ENCODE measurements around the gene NT5C1A. TPM values are rescaled to one million over a fixed set of nuclear protein-coding genes. Genes with fewer than 3 reads are reported as not detected.

NT5C1A gene
- total and polyA plus RNA-seq, 2 experiments from 2014 or later: 0.16 TPM; not detected in 1

GRCh38 chr1:39628807-39629350, 43.0 kb downstream of the NT5C1A start:
- no peaks in the 10 kb centered on the region for H3K36me3 ChIP-seq
- DNase-seq (ENCODE audit: low read depth in 1 of 2, low spot score in 1 of 2): no peak
- no peak overlapping the region for H3K4me3 ChIP-seq
- H3K27me3 ChIP-seq: peaks cover 4% of the 10 kb centered on the region
- H3K4me1 ChIP-seq (ENCODE audit: low read depth): peaks cover 14% of the 10 kb centered on the region
- no peak for TF ChIP-seq CTCF (IDR thresholded peaks at IDR 0.05; ENCODE audit: low read depth, low read length)
- no peaks in the 10 kb centered on the region for H3K9me3 ChIP-seq (ENCODE audit: low read depth)
- no peak overlapping the region for H3K27ac ChIP-seq

- no peak for DNase-seq (ENCODE audit: low read depth in 1 of 2, low spot score in 1 of 2)
- H3K27me3 ChIP-seq: no peaks in the 10 kb centered on the region
- H3K4me1 ChIP-seq (ENCODE audit: low read depth): peaks cover 14% of the 10 kb centered on the region
- TF ChIP-seq CTCF (IDR thresholded peaks at IDR 0.05; ENCODE audit: low read depth, low read length): no peak
- H3K4me3 ChIP-seq: no peak overlapping the region
- no peaks in the 10 kb centered on the region for H3K36me3 ChIP-seq
- H3K9me3 ChIP-seq (ENCODE audit: low read depth): no peaks in the 10 kb centered on the region
- no peak overlapping the region for H3K27ac ChIP-seq
Observed at GRCh38 chr1:39626646-39627045, 45.3 kb downstream of the NT5C1A start.

GRCh38 chr1:39625462-39626273, 46.2 kb downstream of the NT5C1A start:
- H3K4me3 ChIP-seq: no peak overlapping the region
- H3K27ac ChIP-seq: peak overlapping the region; percentile 3
- H3K27me3 ChIP-seq: no peaks in the 10 kb centered on the region
- no peak for TF ChIP-seq CTCF (IDR thresholded peaks at IDR 0.05; ENCODE audit: low read depth, low read length)
- DNase-seq (ENCODE audit: low read depth in 1 of 2, low spot score in 1 of 2): peak; percentile 65 to 97
- no peaks in the 10 kb centered on the region for H3K9me3 ChIP-seq (ENCODE audit: low read depth)
- H3K36me3 ChIP-seq: no peaks in the 10 kb centered on the region
- H3K4me1 ChIP-seq (ENCODE audit: low read depth): peaks cover 14% of the 10 kb centered on the region

- no peak overlapping the region for H3K4me3 ChIP-seq
- no peak for TF ChIP-seq CTCF (IDR thresholded peaks at IDR 0.05; ENCODE audit: low read depth, low read length)
- no peak for DNase-seq (ENCODE audit: low read depth in 1 of 2, low spot score in 1 of 2)
- H3K4me1 ChIP-seq (ENCODE audit: low read depth): peaks cover 14% of the 10 kb centered on the region
- H3K9me3 ChIP-seq (ENCODE audit: low read depth): no peaks in the 10 kb centered on the region
- H3K27ac ChIP-seq: no peak overlapping the region
- H3K36me3 ChIP-seq: no peaks in the 10 kb centered on the region
- H3K27me3 ChIP-seq: no peaks in the 10 kb centered on the region
Observed at GRCh38 chr1:39625009-39625408, 46.9 kb downstream of the NT5C1A start.

- peaks cover 14% of the 10 kb centered on the region for H3K4me1 ChIP-seq (ENCODE audit: low read depth)
- peak in 1 of 2 donors; percentile 18 for DNase-seq (ENCODE audit: low read depth in 1 of 2, low spot score in 1 of 2)
- H3K9me3 ChIP-seq (ENCODE audit: low read depth): no peaks in the 10 kb centered on the region
- H3K4me3 ChIP-seq: no peak overlapping the region
- no peak for TF ChIP-seq CTCF (IDR thresholded peaks at IDR 0.05; ENCODE audit: low read depth, low read length)
- no peaks in the 10 kb centered on the region for H3K36me3 ChIP-seq
- H3K27me3 ChIP-seq: no peaks in the 10 kb centered on the region
- no peak overlapping the region for H3K27ac ChIP-seq
Observed at GRCh38 chr1:39623053-39623452, 48.9 kb downstream of the NT5C1A start.
